ENCODE results near the gene METTL25. TPM values are rescaled to one million over a fixed set of nuclear protein-coding genes. Genes with fewer than 3 reads are reported as not detected.

METTL25 gene, protein sequence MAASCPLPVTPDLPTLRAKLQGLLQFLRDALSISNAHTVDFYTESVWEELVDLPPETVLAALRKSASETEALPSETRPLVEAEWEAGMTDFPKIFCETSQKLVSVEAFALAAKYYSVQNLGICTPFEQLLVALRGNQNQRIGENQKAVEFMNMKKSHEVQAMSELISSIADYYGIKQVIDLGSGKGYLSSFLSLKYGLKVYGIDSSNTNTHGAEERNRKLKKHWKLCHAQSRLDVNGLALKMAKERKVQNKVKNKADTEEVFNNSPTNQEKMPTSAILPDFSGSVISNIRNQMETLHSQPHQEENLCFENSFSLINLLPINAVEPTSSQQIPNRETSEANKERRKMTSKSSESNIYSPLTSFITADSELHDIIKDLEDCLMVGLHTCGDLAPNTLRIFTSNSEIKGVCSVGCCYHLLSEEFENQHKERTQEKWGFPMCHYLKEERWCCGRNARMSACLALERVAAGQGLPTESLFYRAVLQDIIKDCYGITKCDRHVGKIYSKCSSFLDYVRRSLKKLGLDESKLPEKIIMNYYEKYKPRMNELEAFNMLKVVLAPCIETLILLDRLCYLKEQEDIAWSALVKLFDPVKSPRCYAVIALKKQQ
- total RNA-seq = 9.5 and 9.6 TPM in 2 replicates

DNA sequence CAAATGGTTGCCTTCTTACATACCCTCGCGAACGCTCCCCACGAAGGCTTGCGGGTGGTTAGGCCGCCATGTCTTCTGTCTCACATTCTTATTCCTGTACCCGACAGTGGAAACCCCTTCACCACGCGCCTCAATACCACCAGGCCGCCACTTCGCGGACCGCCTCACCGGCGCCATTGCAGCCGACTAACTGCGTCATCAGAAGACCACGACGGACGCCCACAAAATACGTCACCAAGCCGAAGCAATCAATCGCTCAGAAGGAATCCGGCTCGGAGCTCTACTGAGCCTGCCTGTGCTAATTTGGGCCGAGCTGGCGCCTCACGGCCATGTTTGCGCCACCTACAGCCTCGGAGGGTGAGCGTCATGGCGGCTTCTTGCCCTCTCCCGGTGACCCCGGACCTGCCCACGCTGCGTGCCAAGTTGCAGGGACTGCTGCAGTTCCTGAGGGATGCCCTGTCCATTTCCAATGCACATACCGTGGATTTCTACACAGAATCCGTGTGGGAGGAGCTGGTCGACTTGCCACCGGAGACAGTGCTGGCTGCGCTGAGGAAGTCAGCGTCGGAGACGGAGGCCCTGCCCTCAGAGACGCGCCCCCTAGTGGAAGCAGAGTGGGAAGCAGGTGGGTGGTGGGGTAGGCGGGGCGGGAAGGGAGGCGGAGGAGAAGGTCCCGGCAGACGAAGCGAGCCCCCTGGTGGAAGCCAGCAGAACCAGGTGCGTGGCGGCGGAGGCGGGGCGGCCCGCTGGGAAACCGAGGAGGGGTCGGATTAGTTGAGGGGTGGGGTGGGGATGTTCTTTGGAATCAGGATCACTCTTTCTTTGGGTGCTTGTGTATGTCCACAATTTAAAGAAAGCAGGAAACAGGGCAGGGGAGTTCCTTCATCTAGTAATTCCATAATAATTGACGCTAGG is at the start of gene METTL25, which contains the start of gene CCDC59:
METTL25 (plus strand) TSS at position 330 of the 915 bp plus-strand sequence; CDS start at position 367, 37 bp downstream.
CCDC59 (minus strand) TSS at position 188 of the 915 bp plus-strand sequence; CDS start at position 177, 11 bp downstream.

Other genes with a start within 250 kb of the METTL25 start
- 45.0 and 46.4 TPM in 2 replicates for gene CCDC59, start 142 bp upstream of the METTL25 start, total RNA-seq

Data from aortic smooth muscle cell (primary cell).